Panc1 (cell line): ENCODE measurements around the gene ENTPD2. TPM values are rescaled to one million over a fixed set of nuclear protein-coding genes. Genes with fewer than 3 reads are reported as not detected.

Experiments used
- ATAC-seq: fragments of 200-7000 bp; cut with Tn5 transposase; 2 replicates; pipeline ENCODE4 v1.9.1; 2020; ENCODE audit warnings: mild to moderate bottlenecking, moderate library complexity
- BruUV-seq: library from RNA; stranded (reverse); fragments of 400-500 nt; replicated peaks from 2 replicates; lab custom pipeline; 2021; lab: Mats Ljungman, UMichigan
- CTCF ChIA-PET: fragments of 300-600 bp; sonication (Branson Sonifier 250); formaldehyde crosslinking; loops from one replicate; lab custom pipeline; 2022; ENCODE audit warnings: antibody characterized with exemption; lab: Charles Lee
- POLR2A ChIA-PET: fragments of 300-600 bp; sonication (Branson Sonifier 250); formaldehyde crosslinking; loops from one replicate; lab custom pipeline; 2022; ENCODE audit warnings: antibody characterized with exemption; lab: Charles Lee
- DNase-seq: peaks from one replicate; pipeline ENCODE4 v3.0.0-alpha.2; 2010; ENCODE audit warnings: low read depth, low spot score
- H3K27ac ChIP-seq: 2 replicates; pipeline ENCODE4 v1.5.1; 2011; ENCODE audit warnings: mild to moderate bottlenecking, low read length, inconsistent platforms
- H3K27me3 ChIP-seq: fragments of 200-500 bp; sonication (Bioruptor generic); 2 replicates; pipeline ENCODE4 v1.6.0; 2014; ENCODE audit warnings: low read length, inconsistent platforms; ENCODE audit not compliant: control insufficient read depth, insufficient read depth
- H3K36me3 ChIP-seq: fragments of 200-500 bp; sonication (Bioruptor generic); 2 replicates; pipeline ENCODE4 v1.5.1; 2014; ENCODE audit warnings: inconsistent platforms, mild to moderate bottlenecking, low read length, moderate library complexity; ENCODE audit not compliant: control insufficient read depth, insufficient read depth
- H3K4me1 ChIP-seq: 2 replicates; pipeline ENCODE4 v1.5.1; 2011; ENCODE audit warnings: inconsistent platforms, mild to moderate bottlenecking, low read length, moderate library complexity; ENCODE audit not compliant: control insufficient read depth, insufficient read depth
- H3K4me3 ChIP-seq, 2 experiments: 2 replicates each; pipeline ENCODE4 v1.5.1; 2011 to 2012; ENCODE audit warnings: low read depth in 2 of 2, low read length in 2 of 2, mild to moderate bottlenecking in 2 of 2, inconsistent platforms in 1 of 2, moderate library complexity in 1 of 2
- H3K9me3 ChIP-seq: fragments of 200-500 bp; sonication (Bioruptor generic); 2 replicates; pipeline ENCODE4 v1.5.1; 2014; ENCODE audit warnings: low read depth, mild to moderate bottlenecking, inconsistent platforms, low read length, moderate library complexity; ENCODE audit not compliant: control insufficient read depth, insufficient read depth
- CTCF ChIP-seq: fragments of 450-650 bp; IDR thresholded peaks from 2 replicates; pipeline ENCODE4 v1.5.1; 2017; ENCODE audit warnings: mild to moderate bottlenecking
- POLR2AphosphoS5 ChIP-seq: IDR thresholded peaks from 2 replicates; pipeline ENCODE4 v1.6.1; 2012; ENCODE audit warnings: mild to moderate bottlenecking, low read depth, low read length, moderate library complexity
- REST ChIP-seq, 2 experiments: IDR thresholded peaks; 2 replicates each; pipeline ENCODE4 v1.6.1; 2011 to 2012; ENCODE audit warnings: low read depth in 2 of 2, control low read depth in 1 of 2, low read length in 1 of 2, mild to moderate bottlenecking in 1 of 2, moderate library complexity in 1 of 2; ENCODE audit not compliant: insufficient read depth in 1 of 2
- SIN3A ChIP-seq: IDR thresholded peaks from 2 replicates; pipeline ENCODE4 v1.6.1; 2012; ENCODE audit warnings: low read depth, mild to moderate bottlenecking, low read length, moderate library complexity, borderline replicate concordance; ENCODE audit not compliant: insufficient read depth
- TCF7L2 ChIP-seq: IDR thresholded peaks from 2 replicates; pipeline ENCODE4 v1.6.1; 2011; ENCODE audit warnings: mild to moderate bottlenecking, low read depth, low read length, inconsistent platforms
- in situ Hi-C: cut with HindIII; loops from 2 replicates; pipeline ENCODE4 v1.10.0; 2016; ENCODE audit warnings: low sequenced_read_pairs, low pct_unique_long_range_greater_than_20kb
- intact Hi-C: fragments of 100-400 bp; cut with micrococcal nuclease; formaldehyde crosslinking; loops from one replicate; pipeline ENCODE4 v1.10.0; 2022; ENCODE audit not compliant: unreplicated experiment
- total RNA-seq: library from RNA; stranded (reverse); gene quantifications from one replicate; pipeline ENCODE4 v1.2.1, GENCODE V29; 2021; ENCODE audit not compliant: unreplicated experiment

Gene ENTPD2
- total RNA-seq, 1 experiment from 2014 or later = 2.8 TPM

- no peak for ATAC-seq
- POLR2A ChIA-PET = no interaction called here
- Histone ChIP-seq H3K4me1 (peaks cover 5% of the 10 kb centered on the region), H3K36me3 (no peaks in the 10 kb centered on the region), H3K4me3 (no peak overlapping the region), H3K27me3 (no peaks in the 10 kb centered on the region), H3K9me3 (no peaks in the 10 kb centered on the region), H3K27ac (no peak overlapping the region)
- CTCF ChIA-PET = interaction anchor here (0.5 kb wide), 1 partner anchor 70 kb away, joined by 8 read pairs; no protein-coding TSS in a partner anchor
- no peak for DNase-seq
- no peak for TF ChIP-seq REST (IDR thresholded peaks at IDR 0.05; ENCODE audit: insufficient read depth in 1 of 2, low read depth in 2 of 2, low read length in 1 of 2)
- no peak for TF ChIP-seq SIN3A
- no peak for TF ChIP-seq POLR2AphosphoS5
- TF ChIP-seq CTCF = no peak
- TF ChIP-seq TCF7L2 = no peak
- no TSS peak for BruUV-seq
- in situ Hi-C loops (no loop called here), intact Hi-C loops (loop anchor here (10.0 kb wide), 1 partner anchor 93 kb away; the partner anchor contains the start of genes C8G and FBXW5)
Observed at GRCh38 chr9:137037483-137037882, 16.4 kb downstream of the ENTPD2 start.

- no peak for DNase-seq
- in situ Hi-C loops (no loop called here), intact Hi-C loops (loop anchor here (10.0 kb wide), 1 partner anchor 92 kb away; the partner anchor contains the start of genes C8G and FBXW5)
- Histone ChIP-seq H3K4me3 (no peak overlapping the region), H3K9me3 (no peaks in the 10 kb centered on the region), H3K27ac (no peak overlapping the region), H3K4me1 (peaks cover 5% of the 10 kb centered on the region), H3K36me3 (no peaks in the 10 kb centered on the region), H3K27me3 (no peaks in the 10 kb centered on the region)
- no peak for ATAC-seq
- ChIA-PET POLR2A (no interaction called here), CTCF (interaction anchor here (0.5 kb wide), 1 partner anchor 70 kb away, joined by 8 read pairs; no protein-coding TSS in a partner anchor)
- no TSS peak for BruUV-seq
- no peak for TF ChIP-seq CTCF
- no peak for TF ChIP-seq REST (IDR thresholded peaks at IDR 0.05; ENCODE audit: insufficient read depth in 1 of 2, low read depth in 2 of 2, low read length in 1 of 2)
- TF ChIP-seq SIN3A = no peak
- TF ChIP-seq TCF7L2 = no peak
- TF ChIP-seq POLR2AphosphoS5 = no peak
Observed at GRCh38 chr9:137037035-137037434, 16.8 kb downstream of the ENTPD2 start.
